OCI-LY1 (cell line): Measurements from ENCODE around the gene PRM2.
"Not testable (repeated sequence)": the region's sequence is repeated elsewhere in the genome, so short reads cannot be mapped to it uniquely, and the experiment has no call there.

ENCODE experiments used
- H2AFZ ChIP-seq: fragments of 200-600 bp; sonication (generic), shearing (Covaris generic); 2 replicates; pipeline ENCODE4 v1.6.0; 2014; ENCODE audit warnings: antibody characterized with exemption, mild to moderate bottlenecking, low read length
- H3F3A ChIP-seq: fragments of 200-600 bp; sonication (generic), shearing (Covaris generic); 2 replicates; pipeline ENCODE4 v1.6.0; 2014; ENCODE audit warnings: mild to moderate bottlenecking, antibody characterized with exemption, low read length, moderate library complexity; ENCODE audit not compliant: insufficient read depth
- H3K27ac ChIP-seq: fragments of 200-600 bp; sonication (generic); 2 replicates; pipeline ENCODE4 v1.5.1; 2014; ENCODE audit warnings: low read length, mixed run types, mild to moderate bottlenecking, low read depth; ENCODE audit not compliant: poor library complexity, severe bottlenecking
- H3K27me3 ChIP-seq: fragments of 200-600 bp; sonication (generic); 2 replicates; pipeline ENCODE4 v1.6.0; 2014; ENCODE audit warnings: antibody characterized with exemption, mild to moderate bottlenecking, low read length, moderate library complexity; ENCODE audit not compliant: insufficient read depth
- H3K36me3 ChIP-seq: fragments of 200-600 bp; sonication (generic); 2 replicates; pipeline ENCODE4 v1.6.1; 2014; ENCODE audit warnings: mild to moderate bottlenecking, antibody characterized with exemption, low read length, moderate library complexity, mixed read lengths; ENCODE audit not compliant: insufficient read depth
- H3K4me1 ChIP-seq: fragments of 200-600 bp; sonication (generic); 2 replicates; pipeline ENCODE4 v1.5.1; 2014; ENCODE audit warnings: mild to moderate bottlenecking, low read length, moderate library complexity; ENCODE audit not compliant: insufficient read depth, severe bottlenecking
- H3K4me2 ChIP-seq: fragments of 200-600 bp; sonication (generic), shearing (Covaris generic); 2 replicates; pipeline ENCODE4 v1.6.1; 2014; ENCODE audit warnings: low read length
- H3K4me3 ChIP-seq: fragments of 200-600 bp; sonication (generic); 2 replicates; pipeline ENCODE4 v1.5.1; 2014; ENCODE audit warnings: low read length, low read depth, mild to moderate bottlenecking, mixed read lengths; ENCODE audit not compliant: poor library complexity, severe bottlenecking
- H3K79me2 ChIP-seq: fragments of 200-600 bp; shearing (Covaris generic); 2 replicates; pipeline ENCODE4 v1.6.1; 2016; ENCODE audit warnings: mixed run types, low read length, mixed read lengths; ENCODE audit not compliant: insufficient read depth
- H3K9ac ChIP-seq: fragments of 200-600 bp; sonication (generic), shearing (Covaris generic); 2 replicates; pipeline ENCODE4 v1.6.1; 2014; ENCODE audit warnings: mild to moderate bottlenecking, low read length, mixed read lengths
- H3K9me2 ChIP-seq: fragments of 200-600 bp; sonication (generic), shearing (Covaris generic); 2 replicates; pipeline ENCODE4 v1.6.1; 2014; ENCODE audit warnings: low read depth, mild to moderate bottlenecking, low read length, mixed read lengths
- H3K9me3 ChIP-seq: fragments of 200-600 bp; shearing (Covaris generic); 2 replicates; pipeline ENCODE4 v1.6.1; 2014; ENCODE audit warnings: low read length, mixed read lengths
- H4K20me1 ChIP-seq: fragments of 200-600 bp; sonication (generic), shearing (Covaris generic); 2 replicates; pipeline ENCODE4 v1.6.0; 2016; ENCODE audit warnings: mild to moderate bottlenecking, low read length; ENCODE audit not compliant: insufficient read depth
- EZH2 ChIP-seq: fragments of 200-600 bp; sonication (generic), shearing (Covaris generic); IDR thresholded peaks from 2 replicates; pipeline ENCODE4 v1.8.0; 2017; ENCODE audit warnings: borderline replicate concordance, mixed run types, mild to moderate bottlenecking, antibody characterized with exemption, low read length, moderate library complexity, mixed read lengths
- TF ChIP-seq, protein P1 (sequence below): fragments of 200-600 bp; sonication (generic), shearing (Covaris generic); IDR thresholded peaks from 2 replicates; pipeline ENCODE4 v1.5.1; 2017; ENCODE audit warnings: mild to moderate bottlenecking, antibody characterized with exemption, low read length, moderate library complexity, mixed read lengths

PRM2 gene

DNA sequence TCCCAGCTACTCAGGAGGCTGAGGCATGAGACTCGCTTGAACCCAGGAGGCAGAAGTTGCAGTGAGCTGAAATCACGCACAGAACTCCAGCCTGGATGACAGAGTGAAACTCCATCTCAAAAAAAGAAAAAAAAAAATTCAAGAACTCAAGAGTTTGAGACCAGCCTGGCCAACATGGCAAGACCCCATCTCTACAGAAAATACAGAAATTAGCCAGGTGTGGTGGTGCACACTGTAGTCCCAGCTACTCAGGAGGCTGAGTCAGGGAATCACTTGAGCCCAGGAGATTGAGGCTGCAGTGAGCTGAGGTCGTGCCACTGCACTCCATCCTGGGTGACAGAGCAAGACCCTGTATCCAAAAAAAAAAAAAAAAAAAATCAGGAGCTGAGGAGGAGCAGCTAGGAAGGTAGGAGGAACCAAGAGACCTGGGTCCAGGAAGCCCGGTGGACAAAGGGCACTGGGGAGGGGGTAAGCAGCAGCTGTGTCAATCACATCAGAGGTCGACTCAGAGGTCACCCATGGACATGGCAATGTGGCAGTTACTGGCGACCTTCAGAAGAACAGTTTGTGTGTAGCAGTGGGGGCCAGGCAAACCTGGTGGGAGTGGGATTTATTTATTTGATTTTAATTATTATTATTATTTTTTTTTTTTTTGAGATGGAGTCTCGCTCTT is 15.9 kb upstream of the PRM2 start:
- Histone ChIP-seq H3K9me2 (no peaks in the 10 kb centered on the region), H3K36me3 (no peaks in the 10 kb centered on the region), H2AFZ (no peak overlapping the region), H4K20me1 (no peaks in the 10 kb centered on the region), H3K4me2 (no peak overlapping the region), H3K27ac (no peak overlapping the region), H3K4me3 (no peak overlapping the region), H3K79me2 (no peaks in the 10 kb centered on the region), H3F3A (peaks cover 4% of the 10 kb centered on the region), H3K9me3 (no peaks in the 10 kb centered on the region), H3K9ac (no peak overlapping the region), H3K27me3 (no peaks in the 10 kb centered on the region), H3K4me1 (peaks cover 46% of the 10 kb centered on the region)
- TF ChIP-seq EZH2: no peak
- TF ChIP-seq, protein P1, sequence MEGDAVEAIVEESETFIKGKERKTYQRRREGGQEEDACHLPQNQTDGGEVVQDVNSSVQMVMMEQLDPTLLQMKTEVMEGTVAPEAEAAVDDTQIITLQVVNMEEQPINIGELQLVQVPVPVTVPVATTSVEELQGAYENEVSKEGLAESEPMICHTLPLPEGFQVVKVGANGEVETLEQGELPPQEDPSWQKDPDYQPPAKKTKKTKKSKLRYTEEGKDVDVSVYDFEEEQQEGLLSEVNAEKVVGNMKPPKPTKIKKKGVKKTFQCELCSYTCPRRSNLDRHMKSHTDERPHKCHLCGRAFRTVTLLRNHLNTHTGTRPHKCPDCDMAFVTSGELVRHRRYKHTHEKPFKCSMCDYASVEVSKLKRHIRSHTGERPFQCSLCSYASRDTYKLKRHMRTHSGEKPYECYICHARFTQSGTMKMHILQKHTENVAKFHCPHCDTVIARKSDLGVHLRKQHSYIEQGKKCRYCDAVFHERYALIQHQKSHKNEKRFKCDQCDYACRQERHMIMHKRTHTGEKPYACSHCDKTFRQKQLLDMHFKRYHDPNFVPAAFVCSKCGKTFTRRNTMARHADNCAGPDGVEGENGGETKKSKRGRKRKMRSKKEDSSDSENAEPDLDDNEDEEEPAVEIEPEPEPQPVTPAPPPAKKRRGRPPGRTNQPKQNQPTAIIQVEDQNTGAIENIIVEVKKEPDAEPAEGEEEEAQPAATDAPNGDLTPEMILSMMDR: no peak

DNA sequence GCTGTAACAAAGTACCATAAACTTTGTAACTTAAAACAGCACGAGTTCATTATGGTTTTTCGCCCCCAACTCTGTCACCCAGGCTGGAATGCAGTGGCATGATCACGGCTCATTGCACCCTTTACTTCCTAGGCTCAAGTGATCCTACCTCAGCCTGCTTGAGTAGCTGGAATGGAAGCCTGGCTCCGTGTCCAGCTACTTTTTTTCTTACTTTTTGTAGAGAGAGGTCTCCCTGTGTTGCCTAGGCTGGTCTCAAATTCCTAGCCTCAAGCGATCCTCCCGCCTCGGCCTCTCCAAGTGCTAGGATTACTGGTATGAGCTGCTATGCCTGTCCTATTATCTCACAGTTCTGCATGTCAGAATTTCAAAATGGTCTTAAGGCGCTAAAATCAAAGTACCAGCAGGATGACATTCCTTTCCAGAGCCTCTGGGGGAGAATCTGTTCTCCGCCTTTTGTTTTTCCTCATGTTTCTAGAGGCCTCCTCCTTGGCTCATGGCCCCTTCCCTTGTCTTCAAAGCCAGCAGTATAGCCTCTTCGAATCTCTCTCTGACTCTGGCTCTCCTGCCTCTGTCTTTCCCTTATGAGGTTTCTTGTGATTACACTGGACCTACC is 14.9 kb upstream of the PRM2 start:
- Histone ChIP-seq H3K27me3 (no peaks in the 10 kb centered on the region), H3K4me2 (no peak overlapping the region), H3F3A (peaks cover 4% of the 10 kb centered on the region), H3K9ac (no peak overlapping the region), H3K9me2 (no peaks in the 10 kb centered on the region), H3K9me3 (no peaks in the 10 kb centered on the region), H3K79me2 (no peaks in the 10 kb centered on the region), H3K4me3 (no peak overlapping the region), H4K20me1 (no peaks in the 10 kb centered on the region), H3K36me3 (no peaks in the 10 kb centered on the region), H2AFZ (no peak overlapping the region), H3K27ac (no peak overlapping the region), H3K4me1 (peaks cover 39% of the 10 kb centered on the region)
- TF ChIP-seq, protein P1: no peak
- no peak for TF ChIP-seq EZH2

DNA sequence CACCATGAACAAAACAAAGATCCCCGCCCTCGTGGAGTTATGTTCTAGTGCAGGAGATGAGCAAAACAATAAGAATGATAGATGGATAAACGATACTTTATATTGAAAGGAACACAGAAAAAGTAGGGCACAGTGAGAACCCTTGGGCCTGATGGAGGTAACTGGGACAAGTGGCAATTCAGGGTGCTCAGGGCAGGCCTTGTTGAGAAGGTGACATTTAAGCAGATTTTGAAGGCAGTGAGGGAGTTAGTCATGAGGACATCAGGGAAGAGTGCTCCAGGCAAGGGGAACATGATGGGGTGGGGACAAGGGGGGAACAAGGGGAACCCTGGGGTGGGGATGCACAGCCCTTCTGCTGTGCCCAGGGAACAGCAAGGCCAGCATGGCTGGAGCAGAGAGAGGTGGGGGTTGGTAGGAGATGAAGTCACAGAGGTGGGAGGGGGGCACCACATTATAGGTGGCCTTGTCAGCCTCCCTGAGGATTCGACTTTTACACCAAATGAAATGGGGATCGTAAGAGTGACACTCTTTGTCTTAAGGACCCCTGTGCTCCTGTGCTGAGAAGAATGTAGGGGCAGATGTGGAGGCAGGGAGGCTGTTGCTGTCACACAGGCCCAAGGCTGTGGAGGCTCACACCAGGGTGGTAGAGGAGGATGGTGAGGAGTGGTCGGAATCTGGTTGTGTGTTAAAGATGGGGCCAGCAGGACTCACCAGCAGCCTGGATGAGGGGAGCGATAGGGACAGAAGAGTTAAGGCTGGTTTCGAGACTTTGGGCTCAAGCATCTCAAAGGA is 14.0 kb upstream of the PRM2 start:
- TF ChIP-seq, protein P1: no peak
- TF ChIP-seq EZH2: no peak
- H4K20me1 ChIP-seq: no peaks in the 10 kb centered on the region
- no peak overlapping the region for H3K27ac ChIP-seq
- peaks cover 30% of the 10 kb centered on the region for H3K4me1 ChIP-seq
- H2AFZ ChIP-seq: no peak overlapping the region
- H3F3A ChIP-seq: peaks cover 4% of the 10 kb centered on the region
- H3K27me3 ChIP-seq: no peaks in the 10 kb centered on the region
- no peaks in the 10 kb centered on the region for H3K9me3 ChIP-seq
- no peak overlapping the region for H3K4me2 ChIP-seq
- no peak overlapping the region for H3K4me3 ChIP-seq
- no peak overlapping the region for H3K9ac ChIP-seq
- no peaks in the 10 kb centered on the region for H3K9me2 ChIP-seq
- H3K36me3 ChIP-seq: no peaks in the 10 kb centered on the region
- H3K79me2 ChIP-seq: no peaks in the 10 kb centered on the region

DNA sequence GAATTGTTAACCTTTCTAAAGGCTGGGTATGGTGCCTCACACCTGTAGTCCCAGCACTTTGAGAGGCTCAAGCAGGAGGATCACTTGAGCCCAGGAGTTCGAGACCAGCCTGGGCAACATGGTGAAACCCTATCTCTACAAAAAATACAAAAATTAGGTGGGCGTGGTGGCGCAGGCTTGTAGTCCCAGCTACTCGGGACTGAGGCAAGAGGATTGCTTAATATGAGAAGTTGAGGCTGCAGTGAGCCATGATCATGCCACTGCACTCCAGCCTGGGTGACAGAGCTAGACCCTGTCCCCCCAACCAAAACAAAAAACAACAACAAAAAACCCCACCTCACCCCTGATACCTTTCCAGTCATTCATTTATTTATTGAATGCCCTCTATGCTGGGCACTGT is 13.4 kb upstream of the PRM2 start:
- H3K4me1 ChIP-seq: peaks cover 24% of the 10 kb centered on the region
- not testable (repeated sequence) for H3F3A ChIP-seq, H3K79me2 ChIP-seq, H3K27ac ChIP-seq, H3K9ac ChIP-seq, H2AFZ ChIP-seq, H4K20me1 ChIP-seq, H3K4me3 ChIP-seq, H3K9me3 ChIP-seq, H3K9me2 ChIP-seq, H3K27me3 ChIP-seq, H3K4me2 ChIP-seq, H3K36me3 ChIP-seq
